PC-9 (cell line): ENCODE results near the gene PRDM10.

Source experiments
- CTCF ChIP-seq: fragments of 200-600 bp; sonication (generic); conservative IDR thresholded peaks from 2 replicates; pipeline ENCODE4 v1.6.1; 2017; ENCODE audit warnings: mixed run types, antibody characterized with exemption, mild to moderate bottlenecking, moderate library complexity
- EZH2 ChIP-seq: fragments of 200-600 bp; sonication (generic); IDR thresholded peaks from 2 replicates; pipeline ENCODE4 v1.8.0; 2017; ENCODE audit warnings: antibody characterized with exemption, low read depth

- no peak for TF ChIP-seq CTCF
- TF ChIP-seq EZH2 = no peak
Measured at GRCh38 chr11:130051082-130051481, 48.4 kb upstream of the PRDM10 start.
